Keratinocyte (primary cell): ENCODE measurements around the gene RMDN3. TPM values are rescaled to one million over a fixed set of nuclear protein-coding genes. Genes with fewer than 3 reads are reported as not detected.

Experiments
- DNase-seq: peaks from one replicate; pipeline ENCODE4 v3.0.0-alpha.2; 2011; ENCODE audit warnings: low read depth, missing footprints, low spot score
- FAIRE-seq: peaks from 2 replicates; lab custom pipeline; 2011; peaks lifted over from hg19 to GRCh38; lab: Jason Lieb, UNC
- H2AFZ ChIP-seq: 2 replicates; pipeline ENCODE4 v1.6.0; 2012; ENCODE audit warnings: low read length, control low read depth, inconsistent platforms; ENCODE audit not compliant: control insufficient read depth
- H3K27ac ChIP-seq: 2 replicates; pipeline ENCODE4 v1.5.1; 2011; ENCODE audit warnings: low read length; ENCODE audit not compliant: control insufficient read depth, insufficient read depth
- H3K27me3 ChIP-seq: 3 replicates; pipeline ENCODE4 v1.6.0; 2011; ENCODE audit warnings: low read length; ENCODE audit not compliant: control insufficient read depth, insufficient read depth; ENCODE audit errors: extremely low read depth
- H3K36me3 ChIP-seq, 2 experiments: 2 replicates in 1 of 2; 3 replicates in 1 of 2; pipeline ENCODE4 v1.5.1; 2011; ENCODE audit warnings: low read length in 2 of 2, mild to moderate bottlenecking in 1 of 2; ENCODE audit not compliant: control insufficient read depth in 2 of 2, insufficient read depth in 2 of 2; ENCODE audit errors: extremely low read depth in 1 of 2
- H3K4me1 ChIP-seq: 3 replicates; pipeline ENCODE4 v1.5.1; 2011; ENCODE audit warnings: low read length; ENCODE audit not compliant: control insufficient read depth, insufficient read depth; ENCODE audit errors: extremely low read depth
- H3K4me2 ChIP-seq: 3 replicates; pipeline ENCODE4 v1.6.0; 2011; ENCODE audit warnings: low read depth, low read length; ENCODE audit not compliant: control insufficient read depth, insufficient read depth; ENCODE audit errors: extremely low read depth
- H3K4me3 ChIP-seq, 3 experiments: fragments of 200-600 bp in 1 of 3; sonication (generic) in 1 of 3; 2 replicates in 2 of 3; 3 replicates in 1 of 3; pipeline ENCODE4 v1.5.1; 2011 to 2016; ENCODE audit warnings: low read length in 3 of 3, mild to moderate bottlenecking in 3 of 3, control low read depth in 2 of 3, inconsistent platforms in 1 of 3, low read depth in 1 of 3, mixed read lengths in 1 of 3, mixed run types in 1 of 3, moderate library complexity in 1 of 3; ENCODE audit not compliant: control insufficient read depth in 2 of 3, insufficient read depth in 2 of 3; ENCODE audit errors: extremely low read depth in 1 of 3
- H3K79me2 ChIP-seq: 2 replicates; pipeline ENCODE4 v1.6.0; 2012; ENCODE audit warnings: low read length; ENCODE audit not compliant: control insufficient read depth, insufficient read depth
- H3K9ac ChIP-seq: 3 replicates; pipeline ENCODE4 v1.6.0; 2011; ENCODE audit warnings: low read length; ENCODE audit not compliant: control insufficient read depth, insufficient read depth; ENCODE audit errors: extremely low read depth
- H3K9me1 ChIP-seq: 3 replicates; pipeline ENCODE4 v1.6.0; 2011; ENCODE audit warnings: low read length; ENCODE audit not compliant: control insufficient read depth, insufficient read depth; ENCODE audit errors: extremely low read depth
- H3K9me3 ChIP-seq: 2 replicates; pipeline ENCODE4 v1.5.1; 2012; ENCODE audit warnings: low read depth, low read length; ENCODE audit not compliant: control insufficient read depth
- H4K20me1 ChIP-seq: 3 replicates; pipeline ENCODE4 v1.6.0; 2011; ENCODE audit warnings: low read length; ENCODE audit not compliant: control insufficient read depth, insufficient read depth; ENCODE audit errors: extremely low read depth
- EZH2 ChIP-seq: IDR thresholded peaks from one replicate; pipeline ENCODE4 v1.6.1; 2012; ENCODE audit warnings: inconsistent platforms, mild to moderate bottlenecking, low read length, moderate library complexity
- dilution Hi-C: fragments of 300-500 bp; cut with MboI; formaldehyde crosslinking; loops from one replicate; pipeline ENCODE4 v1.7.0; 2020; ENCODE audit warnings: low sequenced_read_pairs; ENCODE audit not compliant: extremely low pct_ligation_motif_present
- polyA plus RNA-seq, 5 experiments: library from polyadenylated mRNA; depleted of rRNA in 3 of 5; stranded (reverse) in 3 of 5; stranded (forward) in 1 of 5; unstranded in 1 of 5; fragments of >200 nt; gene quantifications; 1 replicate in 1 of 5; 2 replicates in 3 of 5; 3 replicates in 1 of 5; pipeline versions ENCODE4 v1.2.1 to v1.2.3, GENCODE V29; 2011 to 2012; ENCODE audit warnings: missing spikeins in 2 of 5, low read depth in 1 of 5, low replicate concordance in 1 of 5
- TF ChIP-seq, protein P1 (sequence below), 3 experiments: IDR thresholded peaks in 1 of 3; conservative IDR thresholded peaks in 1 of 3; optimal IDR thresholded peaks in 1 of 3; 2 replicates in 2 of 3; 3 replicates in 1 of 3; pipeline versions ENCODE3 to v1.5.1; 2011; ENCODE audit warnings: low read length in 3 of 3, mild to moderate bottlenecking in 3 of 3, moderate library complexity in 2 of 3, control low read depth in 1 of 3, inconsistent platforms in 1 of 3; ENCODE audit not compliant: insufficient read depth in 2 of 3; ENCODE audit errors: extremely low read depth in 1 of 3

RMDN3 gene
- polyA plus RNA-seq, 1 donor (not counting 4 experiments of a cell fraction or from before 2014, with no cell fraction given), result 23.0 TPM

GRCh38 chr15:40722934-40723333 is 32.1 kb downstream of the RMDN3 start:
- dilution Hi-C loops, result no loop called here
- Histone ChIP-seq H3K4me3 (no peak overlapping the region), H3K79me2 (no peaks in the 10 kb centered on the region), H3K4me2 (no peak overlapping the region), H3K4me1 (no peaks in the 10 kb centered on the region), H3K9ac (no peak overlapping the region), H3K9me3 (no peaks in the 10 kb centered on the region), H3K27ac (no peak overlapping the region), H4K20me1 (no peaks in the 10 kb centered on the region), H3K36me3 (peaks cover 0 to 4% of the 10 kb centered on the region in 2 experiments), H3K27me3 (no peaks in the 10 kb centered on the region), H3K9me1 (no peaks in the 10 kb centered on the region), H2AFZ (no peak overlapping the region)
- TF ChIP-seq EZH2, result no peak
- TF ChIP-seq, protein P1, sequence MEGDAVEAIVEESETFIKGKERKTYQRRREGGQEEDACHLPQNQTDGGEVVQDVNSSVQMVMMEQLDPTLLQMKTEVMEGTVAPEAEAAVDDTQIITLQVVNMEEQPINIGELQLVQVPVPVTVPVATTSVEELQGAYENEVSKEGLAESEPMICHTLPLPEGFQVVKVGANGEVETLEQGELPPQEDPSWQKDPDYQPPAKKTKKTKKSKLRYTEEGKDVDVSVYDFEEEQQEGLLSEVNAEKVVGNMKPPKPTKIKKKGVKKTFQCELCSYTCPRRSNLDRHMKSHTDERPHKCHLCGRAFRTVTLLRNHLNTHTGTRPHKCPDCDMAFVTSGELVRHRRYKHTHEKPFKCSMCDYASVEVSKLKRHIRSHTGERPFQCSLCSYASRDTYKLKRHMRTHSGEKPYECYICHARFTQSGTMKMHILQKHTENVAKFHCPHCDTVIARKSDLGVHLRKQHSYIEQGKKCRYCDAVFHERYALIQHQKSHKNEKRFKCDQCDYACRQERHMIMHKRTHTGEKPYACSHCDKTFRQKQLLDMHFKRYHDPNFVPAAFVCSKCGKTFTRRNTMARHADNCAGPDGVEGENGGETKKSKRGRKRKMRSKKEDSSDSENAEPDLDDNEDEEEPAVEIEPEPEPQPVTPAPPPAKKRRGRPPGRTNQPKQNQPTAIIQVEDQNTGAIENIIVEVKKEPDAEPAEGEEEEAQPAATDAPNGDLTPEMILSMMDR (optimal IDR thresholded peaks at IDR 0.05 in 1 of 3, IDR thresholded peaks at IDR 0.05 in 1 of 3, conservative IDR thresholded peaks at IDR 0.05 in 1 of 3; ENCODE audit: extremely low read depth in 1 of 3, insufficient read depth in 2 of 3, low read length in 3 of 3), result no peak
- DNase-seq, result no peak
- FAIRE-seq, result no peak

GRCh38 chr15:40722354-40722753 is 32.7 kb downstream of the RMDN3 start:
- no peak overlapping the region for H3K27ac ChIP-seq
- dilution Hi-C loops, result no loop called here
- H4K20me1 ChIP-seq, result no peaks in the 10 kb centered on the region
- H3K9me3 ChIP-seq, result no peaks in the 10 kb centered on the region
- FAIRE-seq (no peak), DNase-seq (no peak)
- H3K4me3 ChIP-seq, result no peak overlapping the region
- no peak overlapping the region for H2AFZ ChIP-seq
- TF ChIP-seq EZH2, result no peak
- TF ChIP-seq, protein P1 (optimal IDR thresholded peaks at IDR 0.05 in 1 of 3, IDR thresholded peaks at IDR 0.05 in 1 of 3, conservative IDR thresholded peaks at IDR 0.05 in 1 of 3; ENCODE audit: extremely low read depth in 1 of 3, insufficient read depth in 2 of 3, low read length in 3 of 3), result no peak
- H3K4me2 ChIP-seq, result no peak overlapping the region
- no peaks in the 10 kb centered on the region for H3K4me1 ChIP-seq
- peaks cover 0 to 4% of the 10 kb centered on the region in 2 experiments for H3K36me3 ChIP-seq
- no peaks in the 10 kb centered on the region for H3K27me3 ChIP-seq
- no peak overlapping the region for H3K9ac ChIP-seq
- H3K9me1 ChIP-seq, result no peaks in the 10 kb centered on the region
- no peaks in the 10 kb centered on the region for H3K79me2 ChIP-seq
